ENCODE results near the gene ARAP1.

The ARAP1 gene

GRCh38 chr11:72682238-72682857, 69.9 kb downstream of the ARAP1 start:
- DNase-seq (ENCODE audit: low read depth, low spot score), result no peak
- in situ Hi-C loops (cut with HindIII; ENCODE audit: low sequenced_read_pairs), result no loop called here
- H3K4me3 ChIP-seq (ENCODE audit: low read depth, low read length), result no peak overlapping the region
- TF ChIP-seq, protein P1, sequence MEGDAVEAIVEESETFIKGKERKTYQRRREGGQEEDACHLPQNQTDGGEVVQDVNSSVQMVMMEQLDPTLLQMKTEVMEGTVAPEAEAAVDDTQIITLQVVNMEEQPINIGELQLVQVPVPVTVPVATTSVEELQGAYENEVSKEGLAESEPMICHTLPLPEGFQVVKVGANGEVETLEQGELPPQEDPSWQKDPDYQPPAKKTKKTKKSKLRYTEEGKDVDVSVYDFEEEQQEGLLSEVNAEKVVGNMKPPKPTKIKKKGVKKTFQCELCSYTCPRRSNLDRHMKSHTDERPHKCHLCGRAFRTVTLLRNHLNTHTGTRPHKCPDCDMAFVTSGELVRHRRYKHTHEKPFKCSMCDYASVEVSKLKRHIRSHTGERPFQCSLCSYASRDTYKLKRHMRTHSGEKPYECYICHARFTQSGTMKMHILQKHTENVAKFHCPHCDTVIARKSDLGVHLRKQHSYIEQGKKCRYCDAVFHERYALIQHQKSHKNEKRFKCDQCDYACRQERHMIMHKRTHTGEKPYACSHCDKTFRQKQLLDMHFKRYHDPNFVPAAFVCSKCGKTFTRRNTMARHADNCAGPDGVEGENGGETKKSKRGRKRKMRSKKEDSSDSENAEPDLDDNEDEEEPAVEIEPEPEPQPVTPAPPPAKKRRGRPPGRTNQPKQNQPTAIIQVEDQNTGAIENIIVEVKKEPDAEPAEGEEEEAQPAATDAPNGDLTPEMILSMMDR (IDR thresholded peaks at IDR 0.05; ENCODE audit: low read depth, low read length), result no peak

GRCh38 chr11:72681226-72682153, 70.7 kb downstream of the ARAP1 start:
- TF ChIP-seq, protein P1 (IDR thresholded peaks at IDR 0.05; ENCODE audit: low read depth, low read length), result no peak
- no peak for DNase-seq (ENCODE audit: low read depth, low spot score)
- in situ Hi-C loops (cut with HindIII; ENCODE audit: low sequenced_read_pairs), result no loop called here
- H3K4me3 ChIP-seq (ENCODE audit: low read depth, low read length), result no peak overlapping the region

- in situ Hi-C loops (cut with HindIII; ENCODE audit: low sequenced_read_pairs), result no loop called here
- H3K4me3 ChIP-seq (ENCODE audit: low read depth, low read length), result no peak overlapping the region
- TF ChIP-seq, protein P1 (IDR thresholded peaks at IDR 0.05; ENCODE audit: low read depth, low read length), result no peak
- no peak for DNase-seq (ENCODE audit: low read depth, low spot score)
Observed at GRCh38 chr11:72680624-72681158, 71.5 kb downstream of the ARAP1 start.

DNA sequence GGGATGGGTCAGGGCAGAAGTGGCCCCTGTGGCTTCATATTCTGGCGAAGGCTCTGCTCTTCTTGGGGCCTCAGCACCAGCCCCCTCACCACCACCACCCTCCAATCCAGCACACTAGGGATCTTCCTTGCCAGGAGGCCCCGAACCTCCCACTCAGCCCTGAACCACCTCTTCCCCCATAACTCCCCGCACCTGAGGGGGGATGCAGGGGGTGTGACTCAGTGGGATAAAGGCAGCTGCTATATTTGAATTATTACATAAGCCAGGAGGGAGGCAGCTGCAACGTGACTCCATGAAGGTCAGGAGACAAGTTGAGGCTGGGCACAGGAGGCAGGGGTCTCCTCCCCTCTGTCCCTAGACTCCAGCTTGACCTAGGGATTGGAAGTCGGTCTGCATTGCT, 72.3 kb downstream of the ARAP1 start:
- H3K4me3 ChIP-seq (ENCODE audit: low read depth, low read length), result no peak overlapping the region
- no peak for DNase-seq (ENCODE audit: low read depth, low spot score)
- TF ChIP-seq, protein P1 (IDR thresholded peaks at IDR 0.05; ENCODE audit: low read depth, low read length), result no peak
- in situ Hi-C loops (cut with HindIII; ENCODE audit: low sequenced_read_pairs), result no loop called here

GRCh38 chr11:72678524-72678923, 73.7 kb downstream of the ARAP1 start:
- no peak for DNase-seq (ENCODE audit: low read depth, low spot score)
- TF ChIP-seq, protein P1 (IDR thresholded peaks at IDR 0.05; ENCODE audit: low read depth, low read length), result no peak
- in situ Hi-C loops (cut with HindIII; ENCODE audit: low sequenced_read_pairs), result no loop called here
- H3K4me3 ChIP-seq (ENCODE audit: low read depth, low read length), result no peak overlapping the region

DNA sequence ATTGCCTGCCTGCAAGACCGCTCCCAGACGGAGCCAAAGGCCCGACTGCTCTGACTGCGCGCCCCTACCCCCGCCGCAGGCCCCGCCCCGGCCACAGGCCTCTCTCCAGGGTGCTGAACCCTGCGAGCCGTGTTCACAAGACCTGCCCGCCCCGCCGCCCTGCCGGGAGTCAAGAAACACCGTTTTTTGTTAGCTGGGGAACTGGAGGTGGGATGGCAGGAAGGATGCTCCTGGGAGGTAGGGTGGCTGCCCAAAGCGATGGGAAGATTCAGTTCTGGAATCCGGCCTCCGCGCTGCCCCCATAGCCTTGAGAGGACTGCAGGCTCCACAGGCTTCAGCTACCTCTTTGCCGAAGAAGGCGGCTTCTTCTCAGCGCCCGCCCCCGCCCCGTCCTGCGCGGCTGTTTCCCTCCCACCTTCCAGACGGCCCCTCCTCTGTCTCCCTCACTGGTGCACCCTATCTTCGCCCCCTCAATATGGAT, 75.3 kb downstream of the ARAP1 start:
- peak; percentile 46 for DNase-seq (ENCODE audit: low read depth, low spot score)
- H3K4me3 ChIP-seq (ENCODE audit: low read depth, low read length), result no peak overlapping the region
- TF ChIP-seq, protein P1 (IDR thresholded peaks at IDR 0.05; ENCODE audit: low read depth, low read length), result no peak
- in situ Hi-C loops (cut with HindIII; ENCODE audit: low sequenced_read_pairs), result no loop called here
